ENCODE measurements around the gene MKNK1. TPM values are rescaled to one million over a fixed set of nuclear protein-coding genes. Genes with fewer than 3 reads are reported as not detected.
A peak's percentile ranks its signal among the peaks of the same experiment; 100 is the strongest.

Gene MKNK1
- total RNA-seq, 1 experiment from 2014 or later = 12.9 TPM

DNA sequence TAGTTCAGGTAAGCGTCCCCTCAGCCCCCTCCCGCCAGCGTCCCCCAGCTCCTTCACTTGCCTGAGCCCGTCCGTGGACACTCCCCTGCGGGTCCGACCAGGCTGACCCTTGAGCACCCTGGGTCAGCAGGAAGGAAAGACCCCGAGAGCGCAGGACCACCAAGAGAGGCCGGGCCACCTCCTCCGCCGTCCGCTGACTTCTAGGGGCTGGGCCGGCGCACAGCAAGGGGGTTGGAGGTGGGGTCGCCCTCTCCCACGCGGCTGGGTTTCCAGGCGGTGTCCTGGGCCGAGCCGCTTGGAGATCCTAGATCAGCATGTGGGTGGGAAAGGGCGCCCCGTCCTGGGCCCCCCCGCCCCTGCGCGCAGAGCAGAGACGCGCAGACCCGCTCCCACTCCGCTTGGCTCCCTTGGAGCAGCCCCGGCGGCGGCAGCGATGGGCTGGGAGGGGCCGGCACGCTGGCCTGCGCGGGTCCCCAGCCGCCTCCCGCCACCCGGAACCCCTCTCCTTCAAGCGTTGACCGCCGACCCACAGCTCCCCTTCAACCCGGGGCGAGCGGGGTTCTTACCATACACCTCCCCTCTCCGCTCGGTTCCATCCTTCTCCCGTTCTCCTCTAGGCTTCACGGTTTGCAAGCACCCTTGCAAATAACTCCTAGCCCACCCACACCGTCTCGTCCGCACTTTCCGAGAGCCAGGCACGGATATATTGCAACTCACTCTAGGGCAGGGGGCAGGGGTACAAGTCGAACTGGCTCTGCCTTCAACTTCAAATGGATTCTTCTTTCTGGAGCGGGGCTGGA is 60.1 kb downstream of the MKNK1 start:
- Histone ChIP-seq H3K56ac (ENCODE audit: insufficient read length, low read depth, low read length) (no peak overlapping the region), H2AK5ac (ENCODE audit: insufficient read length, low read length) (no peak overlapping the region), H2BK15ac (ENCODE audit: low read depth, low read length) (no peak overlapping the region), H3K18ac (ENCODE audit: insufficient read length, low read depth, low read length) (no peak overlapping the region), H3K9me3 (ENCODE audit: control insufficient read depth, low read depth, low read length) (no peaks in the 10 kb centered on the region), H2BK12ac (ENCODE audit: insufficient read length, low read depth, low read length) (no peak overlapping the region), H3K27me3 (ENCODE audit: insufficient read depth, low read length) (peaks cover 36% of the 10 kb centered on the region), H3K23me2 (ENCODE audit: insufficient read length, low read depth, low read length, poor library complexity, severe bottlenecking) (peaks cover 11% of the 10 kb centered on the region), H2AFZ (ENCODE audit: low read length) (no peak overlapping the region), H3K4ac (ENCODE audit: low read depth, low read length) (no peak overlapping the region), H3K4me2 (ENCODE audit: insufficient read depth, insufficient read length, low read length) (peak overlapping the region; percentile 44), H3K23ac (ENCODE audit: insufficient read length, low read depth, low read length) (no peak overlapping the region), H2BK120ac (ENCODE audit: low read depth, low read length, poor library complexity, severe bottlenecking) (no peak overlapping the region), H3K79me1 (ENCODE audit: insufficient read depth, low read depth, low read length, poor library complexity, severe bottlenecking) (no peaks in the 10 kb centered on the region), H3K4me1 (ENCODE audit: insufficient read depth, low read length) (no peaks in the 10 kb centered on the region), H3K27ac (ENCODE audit: insufficient read length, low read depth, low read length) (no peak overlapping the region), H3K14ac (ENCODE audit: insufficient read depth, low read length) (no peak overlapping the region), H2BK20ac (ENCODE audit: low read depth, low read length, poor library complexity, severe bottlenecking) (no peak overlapping the region), H4K5ac (ENCODE audit: insufficient read length, low read depth, low read length) (no peak overlapping the region), H3K79me2 (ENCODE audit: insufficient read depth, low read length) (no peaks in the 10 kb centered on the region), H4K8ac (replicated peaks; ENCODE audit: insufficient read length, low read depth, low read length) (no peak overlapping the region), H4K91ac (ENCODE audit: insufficient read length, low read depth, low read length) (no peak overlapping the region), H2BK5ac (ENCODE audit: insufficient read length, low read length) (no peak overlapping the region), H3T11ph (ENCODE audit: low read length) (no peak overlapping the region), H3K9ac (ENCODE audit: extremely low read depth, insufficient read length, low read length) (no peak overlapping the region), H4K20me1 (ENCODE audit: control insufficient read depth, insufficient read depth, insufficient read length) (no peaks in the 10 kb centered on the region)
- Mint-ChIP-seq H3K4me3 (peak overlapping the region; percentile 70 to 85), H3K27me3 (ENCODE audit: low read depth) (peaks cover 89% of the 10 kb centered on the region), H3K9me3 (no peaks in the 10 kb centered on the region), H3K36me3 (ENCODE audit: insufficient read depth in 1 of 3, low read depth in 3 of 3) (no peaks in the 10 kb centered on the region; a peak in 1 of 7 replicates), H3K27ac (no peak overlapping the region), H3K4me1 (peaks cover 18 to 27% of the 10 kb centered on the region in 2 experiments)
- DNase-seq = no peak
- TF ChIP-seq, protein P1, sequence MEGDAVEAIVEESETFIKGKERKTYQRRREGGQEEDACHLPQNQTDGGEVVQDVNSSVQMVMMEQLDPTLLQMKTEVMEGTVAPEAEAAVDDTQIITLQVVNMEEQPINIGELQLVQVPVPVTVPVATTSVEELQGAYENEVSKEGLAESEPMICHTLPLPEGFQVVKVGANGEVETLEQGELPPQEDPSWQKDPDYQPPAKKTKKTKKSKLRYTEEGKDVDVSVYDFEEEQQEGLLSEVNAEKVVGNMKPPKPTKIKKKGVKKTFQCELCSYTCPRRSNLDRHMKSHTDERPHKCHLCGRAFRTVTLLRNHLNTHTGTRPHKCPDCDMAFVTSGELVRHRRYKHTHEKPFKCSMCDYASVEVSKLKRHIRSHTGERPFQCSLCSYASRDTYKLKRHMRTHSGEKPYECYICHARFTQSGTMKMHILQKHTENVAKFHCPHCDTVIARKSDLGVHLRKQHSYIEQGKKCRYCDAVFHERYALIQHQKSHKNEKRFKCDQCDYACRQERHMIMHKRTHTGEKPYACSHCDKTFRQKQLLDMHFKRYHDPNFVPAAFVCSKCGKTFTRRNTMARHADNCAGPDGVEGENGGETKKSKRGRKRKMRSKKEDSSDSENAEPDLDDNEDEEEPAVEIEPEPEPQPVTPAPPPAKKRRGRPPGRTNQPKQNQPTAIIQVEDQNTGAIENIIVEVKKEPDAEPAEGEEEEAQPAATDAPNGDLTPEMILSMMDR (conservative IDR thresholded peaks at IDR 0.05) = no peak
- WGBS (ENCODE audit: extremely low coverage, insufficient read length, low lambda C conversion rate) = no CpG with 5 or more reads among the region's 58 CpGs

Measured in H9 (cell line).